Left lung (tissue), 10 donors: ENCODE results near the gene RUVBL1. TPM values are rescaled to one million over a fixed set of nuclear protein-coding genes. Genes with fewer than 3 reads are reported as not detected.

Experiments used
- ATAC-seq: fragments of 200-7000 bp; cut with Tn5 transposase; one replicate; pipeline ENCODE4 v1.9.1; 2020; ENCODE audit warnings: moderate library complexity
- DNase-seq, 4 donors: peaks; one replicate each; pipeline ENCODE4 v3.0.0-alpha.2; 2013 to 2020
- H3K27ac ChIP-seq, 2 donors: fragments of 200-600 bp; sonication (generic) in 1 of 2; one replicate each; pipeline versions ENCODE4 v1.5.0 to v1.8.0; 2020 to 2021
- H3K27me3 ChIP-seq, 2 donors: fragments of 200-600 bp; sonication (generic) in 1 of 2; one replicate each; pipeline versions ENCODE4 v1.5.0 to v1.8.0; 2020 to 2021
- H3K36me3 ChIP-seq, 2 donors: fragments of 200-600 bp; sonication (generic) in 1 of 2; one replicate each; pipeline versions ENCODE4 v1.5.0 to v1.8.0; 2020 to 2021
- H3K4me1 ChIP-seq, 2 donors: fragments of 200-600 bp; one replicate each; pipeline ENCODE4 v1.8.0; 2021
- H3K4me3 ChIP-seq, 2 donors: fragments of 200-600 bp; sonication (generic) in 1 of 2; one replicate each; pipeline versions ENCODE4 v1.5.0 to v1.8.0; 2020 to 2021; ENCODE audit warnings: mild to moderate bottlenecking in 1 of 2
- H3K9me3 ChIP-seq, 2 donors: fragments of 200-600 bp; sonication (generic) in 1 of 2; one replicate each; pipeline versions ENCODE4 v1.5.0 to v1.8.0; 2020 to 2021
- CTCF ChIP-seq, 2 donors: fragments of 200-600 bp; sonication (generic) in 1 of 2; IDR thresholded peaks; one replicate each; pipeline versions ENCODE4 v1.5.0 to v1.8.0; 2021; ENCODE audit warnings: antibody characterized with exemption in 2 of 2
- intact Hi-C, 2 donors: fragments of 100-400 bp; cut with DNase I; formaldehyde crosslinking; loops; one replicate each; pipeline versions ENCODE4 v1.11.2 to v1.14.2; 2022
- polyA plus RNA-seq, 6 donors: library from polyadenylated mRNA; unstranded; fragments of 120-200 nt; gene quantifications; one replicate each; pipeline ENCODE4 v1.2.1, GENCODE V29; 2013; ENCODE audit not compliant: insufficient read length in 6 of 6
- total RNA-seq, 2 donors: library from RNA; stranded (reverse); fragmentation: NEBNext Ultra II Directional; extraction: Animal tissue kit (Norgen Biotek cat#: 25700); gene quantifications; one replicate each; pipeline ENCODE4 v1.2.1, GENCODE V29; 2021
- donor health status: DM: no; HTN: yes; CAD: no.
- donor health status: DM: no; HTN: no; CAD: no.

RUVBL1 gene
- total and polyA plus RNA-seq, 8 donors: 22.3 to 55.3 (median 48.1) TPM

GRCh38 chr3:128123156-128123537 lies 465 bp downstream of the RUVBL1 start:
- Histone ChIP-seq H3K4me3 (peak overlapping the region; percentile 81 to 92), H3K27me3 (no peaks in the 10 kb centered on the region), H3K27ac (peak overlapping the region; percentile 68 to 89), H3K4me1 (peaks cover 7 to 21% of the 10 kb centered on the region in 2 donors), H3K36me3 (peaks cover 0 to 8% of the 10 kb centered on the region in 2 donors), H3K9me3 (no peaks in the 10 kb centered on the region)
- intact Hi-C loops: no loop called here
- ATAC-seq (no peak), DNase-seq (no peak)
- TF ChIP-seq CTCF (IDR thresholded peaks at IDR 0.05): no peak

GRCh38 chr3:128122013-128122412 lies 1.6 kb downstream of the RUVBL1 start:
- H3K27ac ChIP-seq: no peak overlapping the region
- DNase-seq: no peak

GRCh38 chr3:128113817-128114794 lies 9.5 kb downstream of the RUVBL1 start:
- Histone ChIP-seq H3K27me3 (no peaks in the 10 kb centered on the region), H3K36me3 (peaks cover 0 to 64% of the 10 kb centered on the region in 2 donors), H3K4me3 (no peak overlapping the region), H3K4me1 (no peaks in the 10 kb centered on the region), H3K27ac (no peak overlapping the region), H3K9me3 (no peaks in the 10 kb centered on the region)
- DNase-seq (no peak), ATAC-seq (no peak)
- TF ChIP-seq CTCF (IDR thresholded peaks at IDR 0.05): no peak
- intact Hi-C loops: no loop called here

More at GRCh38 chr3:128122013-128122412, 1.6 kb downstream of the RUVBL1 start:
- Histone ChIP-seq H3K4me1 (peaks cover 7 to 21% of the 10 kb centered on the region in 2 donors), H3K27me3 (no peaks in the 10 kb centered on the region), H3K36me3 (peaks cover 0 to 13% of the 10 kb centered on the region in 2 donors), H3K4me3 (no peak overlapping the region), H3K9me3 (no peaks in the 10 kb centered on the region)
- ATAC-seq: no peak
- no peak for TF ChIP-seq CTCF (IDR thresholded peaks at IDR 0.05)
- intact Hi-C loops: no loop called here

- Histone ChIP-seq H3K4me3 (no peak overlapping the region), H3K36me3 (peaks cover 0 to 57% of the 10 kb centered on the region in 2 donors), H3K27me3 (no peaks in the 10 kb centered on the region), H3K4me1 (peaks cover 0 to 5% of the 10 kb centered on the region in 2 donors), H3K27ac (peak overlapping the region in 1 of 2 donors; percentile 23), H3K9me3 (no peaks in the 10 kb centered on the region)
- TF ChIP-seq CTCF (IDR thresholded peaks at IDR 0.05): no peak
- no peak for ATAC-seq
- intact Hi-C loops: no loop called here
- DNase-seq: no peak
Observed at GRCh38 chr3:128112357-128112968, 11.1 kb downstream of the RUVBL1 start.

- ATAC-seq: no peak
- Histone ChIP-seq H3K27me3 (no peaks in the 10 kb centered on the region), H3K9me3 (no peaks in the 10 kb centered on the region), H3K4me3 (no peak overlapping the region), H3K27ac (no peak overlapping the region), H3K36me3 (peaks cover 0 to 57% of the 10 kb centered on the region in 2 donors), H3K4me1 (peaks cover 0 to 5% of the 10 kb centered on the region in 2 donors)
- no peak for TF ChIP-seq CTCF (IDR thresholded peaks at IDR 0.05)
- intact Hi-C loops: no loop called here
- DNase-seq: no peak
Observed at GRCh38 chr3:128111147-128111546, 12.5 kb downstream of the RUVBL1 start.
